Stomach (tissue), 4 donors: ENCODE results near the gene CENPU.

Source experiments
- POLR2A ChIP-seq, 4 donors: fragments of 450-650 bp; IDR thresholded peaks; one replicate each; pipeline ENCODE4 v1.6.1; 2016; ENCODE audit warnings: antibody characterized with exemption in 4 of 4, control low read depth in 2 of 4, mild to moderate bottlenecking in 1 of 4, moderate library complexity in 1 of 4
- POLR2AphosphoS5 ChIP-seq, 3 donors: sonication (generic); formaldehyde crosslinking; IDR thresholded peaks; one replicate each; pipeline ENCODE4 v1.6.1; 2016; ENCODE audit warnings: antibody characterized with exemption in 3 of 3
- TF ChIP-seq, protein P1 (sequence below), 7 experiments: fragments of 450-650 bp in 4 of 7; fragments of 200-600 bp in 3 of 7; sonication (generic) in 3 of 7; IDR thresholded peaks; one replicate each; pipeline ENCODE4 v1.5.1; 2016 to 2019; ENCODE audit warnings: antibody characterized with exemption in 7 of 7, control low read depth in 2 of 7, mild to moderate bottlenecking in 1 of 7

DNA sequence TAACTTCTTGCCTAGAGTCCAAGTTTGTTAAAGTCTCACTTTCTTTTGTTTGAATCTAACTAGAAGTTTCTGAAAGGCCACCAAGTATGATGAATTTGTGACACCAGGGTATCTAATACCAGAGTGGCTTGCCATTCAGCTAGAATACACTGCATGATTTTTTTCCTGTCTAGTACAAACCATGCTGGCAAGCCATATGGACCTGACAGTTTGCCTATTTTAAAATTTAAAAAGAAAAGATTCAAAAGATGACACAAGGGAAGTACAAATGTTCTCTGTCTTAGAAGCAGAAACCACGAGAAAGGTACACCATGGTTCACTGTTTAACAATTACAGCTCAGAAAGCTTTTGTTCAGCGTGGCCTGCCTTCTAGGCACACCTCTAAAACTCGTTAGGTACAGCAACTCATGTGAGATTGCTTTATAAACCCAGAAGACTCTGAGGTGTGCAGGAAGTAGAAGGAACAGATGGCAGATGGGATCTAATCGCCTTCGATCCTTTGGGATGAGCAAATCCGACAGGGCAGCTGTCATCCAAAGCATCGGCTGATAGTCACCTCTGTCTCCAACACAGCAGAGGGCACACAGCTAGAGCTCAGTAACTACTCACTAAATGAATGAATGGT lies 35.4 kb upstream of the CENPU start:
- TF ChIP-seq POLR2AphosphoS5 (IDR thresholded peaks at IDR 0.05) (no peak), POLR2A (IDR thresholded peaks at IDR 0.05) (no peak)
- TF ChIP-seq, protein P1, sequence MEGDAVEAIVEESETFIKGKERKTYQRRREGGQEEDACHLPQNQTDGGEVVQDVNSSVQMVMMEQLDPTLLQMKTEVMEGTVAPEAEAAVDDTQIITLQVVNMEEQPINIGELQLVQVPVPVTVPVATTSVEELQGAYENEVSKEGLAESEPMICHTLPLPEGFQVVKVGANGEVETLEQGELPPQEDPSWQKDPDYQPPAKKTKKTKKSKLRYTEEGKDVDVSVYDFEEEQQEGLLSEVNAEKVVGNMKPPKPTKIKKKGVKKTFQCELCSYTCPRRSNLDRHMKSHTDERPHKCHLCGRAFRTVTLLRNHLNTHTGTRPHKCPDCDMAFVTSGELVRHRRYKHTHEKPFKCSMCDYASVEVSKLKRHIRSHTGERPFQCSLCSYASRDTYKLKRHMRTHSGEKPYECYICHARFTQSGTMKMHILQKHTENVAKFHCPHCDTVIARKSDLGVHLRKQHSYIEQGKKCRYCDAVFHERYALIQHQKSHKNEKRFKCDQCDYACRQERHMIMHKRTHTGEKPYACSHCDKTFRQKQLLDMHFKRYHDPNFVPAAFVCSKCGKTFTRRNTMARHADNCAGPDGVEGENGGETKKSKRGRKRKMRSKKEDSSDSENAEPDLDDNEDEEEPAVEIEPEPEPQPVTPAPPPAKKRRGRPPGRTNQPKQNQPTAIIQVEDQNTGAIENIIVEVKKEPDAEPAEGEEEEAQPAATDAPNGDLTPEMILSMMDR (IDR thresholded peaks at IDR 0.05), result no peak
